Erythroblast (primary cell): ENCODE results near the gene TNIK.

ENCODE experiments used
- GATA1 ChIP-seq: IDR thresholded peaks from 2 replicates; pipeline ENCODE4 v1.6.1; 2011; ENCODE audit warnings: low read depth, mild to moderate bottlenecking, control low read depth, low read length, moderate library complexity
- POLR2A ChIP-seq: IDR thresholded peaks from 2 replicates; pipeline ENCODE4 v1.6.1; 2011; ENCODE audit warnings: mild to moderate bottlenecking, low read length

- no peak for TF ChIP-seq POLR2A
- no peak for TF ChIP-seq GATA1
Observed at GRCh38 chr3:171221104-171221503, 239.1 kb downstream of the TNIK start.
